ENCODE results near the gene CCDC78. TPM values are rescaled to one million over a fixed set of nuclear protein-coding genes. Genes with fewer than 3 reads are reported as not detected.

Gene CCDC78
- total RNA-seq, 1 donor from 2014 or later = 0.26 TPM

DNA sequence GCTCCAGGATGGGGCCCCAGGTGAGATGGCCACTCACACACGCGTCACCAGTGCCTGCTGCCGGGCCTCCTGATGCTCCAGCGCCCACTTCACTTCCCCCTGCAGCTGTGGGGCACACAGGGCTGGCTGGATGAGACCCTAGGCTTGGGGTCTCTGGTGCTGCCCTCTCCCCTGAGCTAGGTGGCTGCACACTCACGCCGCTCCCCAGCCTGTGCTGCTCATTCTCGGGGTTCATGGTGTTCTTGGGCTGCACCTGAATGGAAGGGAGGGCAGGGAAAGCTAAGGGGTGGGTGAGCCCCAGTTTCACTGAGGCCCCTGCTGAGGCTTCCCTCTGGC lies 1.2 kb downstream of the CCDC78 start:
- no peak for DNase-seq (ENCODE audit: low read depth in 2 of 2)

DNA sequence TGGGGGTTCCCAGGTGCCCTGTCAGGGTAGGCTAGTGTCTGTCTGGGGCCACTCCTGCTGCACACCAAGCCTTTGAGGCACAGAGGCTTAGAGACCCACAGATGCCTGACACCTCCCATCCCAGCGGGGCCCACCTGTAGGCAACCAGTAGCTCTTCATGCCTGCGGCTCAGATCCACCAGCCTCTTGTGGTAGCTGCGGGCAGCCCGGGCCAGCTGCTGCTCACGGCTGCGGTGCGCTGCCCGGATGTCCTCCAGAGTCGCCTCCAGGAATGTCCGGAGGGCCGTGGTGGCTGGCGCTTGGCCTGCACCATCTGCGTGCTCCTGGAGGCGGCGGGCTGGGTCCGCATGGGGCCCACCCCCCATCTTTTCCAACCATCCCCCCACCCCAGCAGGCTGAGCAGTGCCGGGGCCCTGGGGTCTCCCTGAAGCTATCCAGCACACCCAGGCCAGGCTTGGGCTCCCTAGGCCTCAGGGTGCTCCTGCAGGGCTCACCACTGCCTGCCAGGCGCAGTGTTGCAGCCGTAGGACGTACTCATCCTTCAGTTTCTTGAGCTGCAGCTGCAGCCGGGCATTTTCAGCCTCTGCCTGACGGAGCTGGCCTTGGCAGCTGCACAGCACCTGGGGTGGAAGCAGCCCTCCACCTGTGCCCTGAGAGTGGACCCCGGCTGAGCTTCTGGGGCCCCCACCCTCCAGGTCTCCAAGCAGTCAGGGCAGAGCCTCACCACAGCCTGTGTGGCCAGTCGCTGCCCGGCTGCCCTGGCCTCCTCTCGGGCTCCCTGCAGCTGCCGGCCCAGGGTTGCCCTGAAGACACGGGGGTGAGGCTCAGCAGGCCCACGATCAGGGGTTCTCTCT lies 1.8 kb downstream of the CCDC78 start:
- no peak for DNase-seq (ENCODE audit: low read depth in 2 of 2)

DNA sequence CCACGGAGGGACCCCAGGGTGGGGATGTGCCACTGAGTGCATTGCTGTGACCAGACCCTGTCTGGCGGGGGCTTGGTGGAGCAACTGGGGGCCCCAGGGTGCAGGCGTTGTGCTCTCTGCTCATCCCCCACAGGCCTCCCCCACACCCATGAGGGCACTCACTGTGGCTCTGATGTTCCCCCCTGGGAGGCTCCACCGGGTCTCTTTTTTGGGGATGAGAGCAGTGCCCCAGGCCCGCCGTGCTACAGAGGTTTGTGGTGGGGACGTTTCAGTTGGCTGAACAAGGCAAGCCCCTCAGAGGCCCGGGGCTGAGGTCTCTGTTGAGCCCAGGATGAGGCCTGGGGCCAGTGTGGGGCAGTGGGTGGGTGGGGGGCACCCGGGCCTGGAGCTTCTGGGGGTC lies 2.5 kb downstream of the CCDC78 start:
- no peak for DNase-seq (ENCODE audit: low read depth in 2 of 2)

- no peak for DNase-seq (ENCODE audit: low read depth in 2 of 2)
Measured at GRCh38 chr16:722835-723633, 3.2 kb downstream of the CCDC78 start.

DNA sequence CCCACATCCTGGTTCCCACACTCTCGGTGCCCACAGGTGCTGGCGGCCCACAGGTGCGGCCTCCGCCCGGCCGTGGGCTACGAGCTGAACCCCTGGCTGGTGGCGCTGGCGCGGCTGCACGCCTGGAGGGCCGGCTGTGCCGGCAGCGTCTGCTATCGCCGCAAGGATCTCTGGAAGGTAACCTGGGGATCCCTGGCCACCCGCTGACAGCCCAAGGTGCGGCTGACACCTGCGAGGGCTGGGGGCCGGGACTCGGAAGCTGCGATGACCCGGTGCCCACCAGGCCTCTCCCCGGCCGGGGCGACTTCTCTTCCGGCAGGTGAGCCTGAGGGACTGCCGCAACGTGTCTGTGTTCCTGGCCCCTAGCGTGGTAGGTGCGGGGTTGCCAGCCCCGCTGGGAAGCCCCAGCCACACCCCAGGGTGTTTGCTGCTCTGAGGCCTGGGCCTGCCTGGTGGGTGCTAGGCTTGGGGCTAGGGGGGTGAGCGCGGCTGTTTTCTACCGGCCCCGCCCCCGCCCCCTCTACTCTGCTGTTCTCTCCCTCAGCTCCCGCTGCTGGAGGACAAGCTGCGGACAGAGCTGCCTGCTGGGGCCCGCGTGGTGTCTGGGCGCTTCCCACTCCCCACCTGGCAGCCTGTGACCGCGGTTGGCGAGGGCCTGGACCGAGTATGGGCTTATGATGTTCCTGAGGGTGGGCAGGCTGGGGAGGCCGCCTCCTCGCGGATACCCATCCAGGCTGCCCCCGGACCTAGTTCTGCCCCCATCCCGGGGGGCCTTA lies 4.3 kb downstream of the CCDC78 start:
- no peak for DNase-seq (ENCODE audit: low read depth in 2 of 2)

DNA sequence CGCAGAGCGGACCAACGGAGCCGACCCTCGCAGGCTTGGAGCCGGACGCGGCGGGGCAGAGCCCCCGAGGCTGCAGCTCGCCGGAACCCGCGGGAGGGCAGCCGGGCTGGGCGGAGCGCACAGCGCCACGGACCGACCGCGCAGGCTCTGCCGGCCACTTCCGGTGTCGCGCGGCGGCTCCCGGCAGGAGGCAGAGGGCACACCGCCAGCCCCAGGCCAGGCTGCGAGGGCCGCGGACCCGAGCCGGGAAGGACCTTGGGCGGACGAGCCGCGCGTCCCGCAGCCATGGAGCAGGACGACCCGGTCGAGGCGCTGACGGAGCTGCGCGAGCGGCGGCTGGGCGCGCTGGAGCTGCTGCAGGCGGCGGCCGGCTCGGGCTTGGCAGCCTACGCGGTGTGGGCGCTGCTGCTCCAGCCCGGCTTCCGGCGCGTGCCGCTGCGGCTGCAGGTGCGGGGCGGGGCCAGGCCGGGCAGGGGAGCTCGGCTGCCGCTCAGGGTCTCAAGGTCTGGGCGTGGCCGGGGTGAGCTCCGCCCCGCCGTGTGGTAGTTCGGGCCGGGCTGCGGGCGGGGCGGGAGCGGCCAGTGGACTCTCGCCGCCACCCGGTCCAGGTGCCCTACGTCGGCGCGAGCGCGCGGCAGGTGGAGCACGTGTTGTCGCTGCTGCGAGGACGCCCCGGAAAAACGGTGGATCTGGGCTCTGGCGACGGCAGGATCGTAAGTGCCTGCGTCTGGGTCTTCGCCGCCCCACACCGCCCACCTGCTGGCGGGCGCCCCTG lies 5.1 kb downstream of the CCDC78 start, which contains the start of gene ANTKMT:
TSS of gene ANTKMT (plus strand) at position 157 of the 775 bp plus-strand sequence. CDS start at position 286, 129 bp downstream.
- peak; percentile 29 to 73 for DNase-seq (ENCODE audit: low read depth in 2 of 2)

DNA sequence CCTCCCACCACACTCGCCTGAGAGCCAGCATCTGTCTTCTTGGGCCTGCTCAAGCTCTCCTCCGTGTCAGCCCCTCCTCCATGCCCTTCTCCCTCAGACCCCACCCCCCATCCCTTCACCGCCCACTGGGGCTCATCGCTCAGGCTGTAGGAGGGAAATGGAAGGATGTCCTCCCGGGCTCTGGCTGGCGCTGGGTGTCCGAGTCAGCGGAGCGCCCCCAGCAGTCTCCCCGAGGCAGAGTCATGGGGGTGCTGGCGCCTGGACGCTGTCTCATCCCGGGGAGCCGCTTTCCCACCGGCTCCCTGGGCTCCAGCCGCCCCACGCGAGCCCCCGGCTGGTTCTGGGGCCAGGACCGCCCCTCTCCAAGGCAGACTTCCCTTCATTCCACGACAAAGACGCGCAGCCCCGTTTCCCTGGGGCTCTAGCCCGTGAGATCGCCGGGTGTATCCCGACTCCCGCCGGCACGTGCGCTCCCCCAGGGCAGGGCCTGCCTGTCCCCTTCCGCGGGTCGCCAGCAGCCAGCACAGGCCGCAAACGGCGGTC lies 5.7 kb downstream of the CCDC78 start:
- peak in 1 of 2 donors; percentile 31 for DNase-seq (ENCODE audit: low read depth in 2 of 2)

GRCh38 chr16:719815-720446 lies 6.3 kb downstream of the CCDC78 start:
- no peak for DNase-seq (ENCODE audit: low read depth in 2 of 2)

DNA sequence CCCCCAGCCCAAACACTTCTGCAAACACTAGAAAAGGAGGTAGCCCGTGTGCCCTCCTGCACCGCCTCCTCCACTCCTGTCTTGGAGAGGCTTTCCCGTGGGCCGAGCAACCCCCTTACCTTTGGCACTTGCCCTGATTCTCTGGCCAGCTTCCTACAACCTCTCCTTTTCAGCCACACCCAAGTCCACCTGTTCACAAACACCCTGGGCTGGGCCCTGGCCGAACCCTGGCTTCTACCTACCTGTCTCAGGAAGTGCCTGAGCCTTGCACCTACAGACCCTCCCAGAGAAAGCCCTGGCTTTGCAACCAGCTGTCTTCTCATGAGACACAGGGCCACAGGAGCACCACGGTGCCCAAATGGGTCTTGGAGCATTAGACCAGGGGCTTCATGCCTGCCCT lies 7.3 kb downstream of the CCDC78 start:
- no peak for DNase-seq (ENCODE audit: low read depth in 2 of 2)

DNA sequence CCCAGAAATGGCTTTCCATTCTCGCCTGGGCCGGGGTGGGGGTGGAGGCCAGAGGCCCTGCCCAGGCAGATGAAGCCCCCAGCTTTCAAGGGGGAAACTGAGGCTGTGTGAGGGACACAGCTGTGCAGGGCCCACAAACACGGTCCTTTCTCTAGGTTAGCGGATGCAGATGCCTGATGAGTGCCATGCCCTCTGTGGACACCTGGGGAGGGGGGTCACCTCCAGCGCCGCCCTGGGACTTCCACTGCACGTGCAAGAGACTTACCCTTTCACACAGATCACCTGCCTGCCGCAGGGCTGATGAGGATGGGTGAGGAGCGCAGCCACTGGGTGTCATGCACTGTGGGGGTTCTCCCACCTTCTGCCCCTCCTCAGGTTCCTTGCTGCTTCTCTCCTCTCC lies 7.9 kb downstream of the CCDC78 start:
- no peak for DNase-seq (ENCODE audit: low read depth in 2 of 2)

DNA sequence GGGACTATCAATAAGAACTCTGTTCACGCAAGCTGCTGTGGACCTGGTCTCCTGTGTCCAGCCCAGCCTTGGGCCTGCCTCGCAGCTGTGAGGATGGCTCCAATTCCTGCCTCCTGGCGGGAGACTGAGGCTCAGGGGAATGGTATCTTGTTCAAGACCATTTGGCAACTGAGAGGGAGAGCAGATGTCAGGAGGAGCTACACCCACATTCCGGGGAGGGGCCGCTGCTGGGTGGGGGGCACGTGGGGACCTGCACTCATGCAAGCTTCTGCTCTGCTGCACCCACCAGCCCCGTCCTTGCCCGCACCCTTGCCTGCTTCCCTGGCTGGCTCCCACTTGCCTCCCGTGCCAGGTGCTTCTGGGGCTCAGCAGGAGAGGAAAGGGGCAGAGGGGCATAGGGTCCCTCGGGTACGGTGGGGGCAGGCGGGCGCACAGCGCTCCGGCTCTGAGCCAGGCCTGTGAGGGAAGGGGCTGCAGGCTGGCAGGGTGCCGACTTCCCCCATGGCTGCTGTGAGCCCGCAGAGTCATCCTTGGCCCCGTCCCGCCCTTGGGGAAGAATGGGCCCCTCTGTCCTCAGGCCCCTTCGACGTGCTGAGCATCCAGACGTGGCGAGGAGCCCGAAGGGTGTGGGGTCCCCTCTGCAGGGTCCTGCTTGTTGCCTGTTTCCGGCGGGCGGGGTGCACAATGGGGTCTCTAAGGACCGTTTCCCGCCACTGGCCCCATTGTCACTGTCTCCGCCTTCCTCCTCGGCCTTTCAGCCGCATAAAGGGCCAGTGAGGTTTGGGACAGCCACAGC lies 8.6 kb downstream of the CCDC78 start:
- DNase-seq (ENCODE audit: low read depth in 2 of 2) = no peak

GRCh38 chr16:716768-717325 lies 9.4 kb downstream of the CCDC78 start:
- no peak for DNase-seq (ENCODE audit: low read depth in 2 of 2)

DNA sequence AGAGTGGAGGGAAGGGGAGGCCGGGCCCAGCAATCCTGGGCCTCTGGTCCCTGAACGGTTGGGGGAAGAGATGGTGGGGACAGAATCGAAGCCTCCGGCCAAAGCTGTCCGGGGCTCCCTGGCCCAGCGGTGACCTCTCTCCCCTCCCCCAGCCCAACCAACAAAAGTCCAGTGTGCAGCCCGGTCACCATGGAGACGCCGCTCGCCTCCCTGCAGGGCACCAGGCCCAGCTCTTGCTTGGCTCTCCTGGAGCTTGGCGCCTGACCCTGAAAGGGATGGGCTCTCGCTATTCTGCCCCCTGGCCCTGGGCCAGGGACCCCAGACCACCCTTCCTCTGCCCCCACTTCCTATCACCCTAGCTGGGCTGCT lies 10.1 kb downstream of the CCDC78 start:
- DNase-seq (ENCODE audit: low read depth in 2 of 2) = no peak

DNA sequence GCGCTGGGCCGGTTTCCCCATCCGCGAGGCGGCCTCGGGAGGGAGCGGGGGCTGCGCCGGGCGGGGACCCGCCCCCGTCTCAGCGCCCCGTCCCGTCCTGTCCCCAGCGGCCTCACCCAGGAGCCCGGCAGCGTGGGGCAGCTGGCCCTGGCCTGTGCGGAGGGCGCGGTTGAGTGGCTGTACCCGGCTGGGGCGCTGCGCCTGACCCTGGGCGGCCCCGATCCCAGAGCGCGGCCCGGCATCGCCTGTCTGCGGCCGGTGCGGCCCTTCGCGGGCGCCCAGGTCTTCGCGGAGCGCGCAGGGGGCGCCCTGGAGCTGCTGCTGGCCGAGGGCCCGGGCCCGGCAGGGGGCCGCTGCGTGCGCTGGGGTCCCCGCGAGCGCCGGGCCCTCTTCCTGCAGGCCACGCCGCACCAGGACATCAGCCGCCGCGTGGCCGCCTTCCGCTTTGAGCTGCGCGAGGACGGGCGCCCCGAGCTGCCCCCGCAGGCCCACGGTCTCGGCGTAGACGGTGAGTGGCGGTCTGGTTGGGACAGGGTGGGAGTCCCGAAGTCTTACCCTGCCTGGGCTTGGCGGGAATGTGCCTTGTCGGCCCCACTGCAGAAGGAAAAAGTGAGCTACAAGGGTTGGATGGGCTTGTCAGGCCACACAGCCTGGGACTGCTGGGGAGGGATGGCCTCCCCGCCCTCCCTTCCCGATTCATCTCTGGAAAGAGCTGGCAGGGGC lies 10.6 kb downstream of the CCDC78 start:
- peak in 1 of 2 donors; percentile 48 for DNase-seq (ENCODE audit: low read depth in 2 of 2)

GRCh38 chr16:714558-715476 lies 11.4 kb downstream of the CCDC78 start, which contains the start of gene METRN:
TSS of gene METRN (plus strand) at chr16:715118. CDS start at chr16:715290, 172 bp downstream.
- DNase-seq (ENCODE audit: low read depth in 2 of 2) = peak; percentile 40 to 91

DNA sequence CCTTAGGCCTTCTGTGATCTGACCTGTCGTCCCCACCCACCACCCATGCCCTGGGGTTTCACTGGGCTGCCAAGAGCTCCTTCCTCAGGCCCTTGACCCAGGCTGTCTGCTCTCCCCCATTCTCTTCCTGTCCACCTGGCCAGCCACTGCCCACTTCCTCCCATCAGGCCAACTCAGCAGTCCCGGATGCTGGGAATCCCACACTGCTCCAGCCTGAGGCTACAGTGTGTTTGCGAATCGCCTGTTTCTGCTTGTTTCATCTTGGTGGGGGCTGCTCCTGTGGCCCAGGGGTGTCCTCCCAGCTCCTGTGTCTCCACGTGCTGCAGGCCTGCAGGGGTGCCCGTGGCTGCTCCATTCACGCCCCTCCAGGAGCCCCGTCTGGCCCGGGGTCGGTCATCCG lies 12.2 kb downstream of the CCDC78 start:
- peak in 1 of 2 donors; percentile 20 for DNase-seq (ENCODE audit: low read depth in 2 of 2)

GRCh38 chr16:712740-713250 lies 13.4 kb downstream of the CCDC78 start:
- DNase-seq (ENCODE audit: low read depth in 2 of 2) = peak; percentile 36 to 76
